ENCODE measurements around the gene PARD6A. TPM values are rescaled to one million over a fixed set of nuclear protein-coding genes. Genes with fewer than 3 reads are reported as not detected.

The PARD6A gene
- total RNA-seq, 4 donors from 2014 or later = 2.3 to 4.3 (median 3.4) TPM

DNA sequence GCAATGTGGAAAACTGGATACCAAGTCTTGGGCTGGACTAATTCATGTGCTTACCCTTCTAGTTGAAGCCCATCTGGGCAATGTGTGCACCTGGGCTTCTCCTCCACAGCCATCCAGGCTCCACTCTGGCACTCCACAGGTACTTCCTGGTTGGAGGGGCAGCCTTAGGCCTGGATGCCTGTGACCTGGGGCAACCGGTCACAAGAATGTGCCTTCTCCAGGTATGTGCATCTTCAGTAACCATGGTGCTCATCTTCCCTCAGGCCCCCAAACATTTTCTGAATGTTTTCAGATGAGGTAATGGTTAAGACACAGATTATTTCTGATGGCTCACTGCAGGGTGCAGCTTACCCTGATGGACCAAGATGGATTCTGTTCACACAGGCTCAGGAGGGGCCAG lies 17.0 kb downstream of the PARD6A start:
- Histone ChIP-seq H3K27me3 (no peaks in the 10 kb centered on the region), H3K4me3 (no peak overlapping the region), H3K4me1 (peaks cover 44% of the 10 kb centered on the region), H3K9me3 (no peaks in the 10 kb centered on the region), H3K27ac (no peak overlapping the region), H3K36me3 (peaks cover 10% of the 10 kb centered on the region)
- TF ChIP-seq EP300 (IDR thresholded peaks at IDR 0.05) (no peak), POLR2AphosphoS5 (IDR thresholded peaks at IDR 0.05) (no peak), POLR2A (IDR thresholded peaks at IDR 0.05) (no peak)
- TF ChIP-seq, protein P1, sequence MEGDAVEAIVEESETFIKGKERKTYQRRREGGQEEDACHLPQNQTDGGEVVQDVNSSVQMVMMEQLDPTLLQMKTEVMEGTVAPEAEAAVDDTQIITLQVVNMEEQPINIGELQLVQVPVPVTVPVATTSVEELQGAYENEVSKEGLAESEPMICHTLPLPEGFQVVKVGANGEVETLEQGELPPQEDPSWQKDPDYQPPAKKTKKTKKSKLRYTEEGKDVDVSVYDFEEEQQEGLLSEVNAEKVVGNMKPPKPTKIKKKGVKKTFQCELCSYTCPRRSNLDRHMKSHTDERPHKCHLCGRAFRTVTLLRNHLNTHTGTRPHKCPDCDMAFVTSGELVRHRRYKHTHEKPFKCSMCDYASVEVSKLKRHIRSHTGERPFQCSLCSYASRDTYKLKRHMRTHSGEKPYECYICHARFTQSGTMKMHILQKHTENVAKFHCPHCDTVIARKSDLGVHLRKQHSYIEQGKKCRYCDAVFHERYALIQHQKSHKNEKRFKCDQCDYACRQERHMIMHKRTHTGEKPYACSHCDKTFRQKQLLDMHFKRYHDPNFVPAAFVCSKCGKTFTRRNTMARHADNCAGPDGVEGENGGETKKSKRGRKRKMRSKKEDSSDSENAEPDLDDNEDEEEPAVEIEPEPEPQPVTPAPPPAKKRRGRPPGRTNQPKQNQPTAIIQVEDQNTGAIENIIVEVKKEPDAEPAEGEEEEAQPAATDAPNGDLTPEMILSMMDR (IDR thresholded peaks at IDR 0.05) = no peak
- DNase-seq (ENCODE audit: low spot score in 2 of 2) = no peak
- whole genome bisulfite sequencing = 91% methylated on average over 1 of the region's 1 CpG

- Histone ChIP-seq H3K36me3 (peaks cover 10% of the 10 kb centered on the region), H3K9me3 (no peaks in the 10 kb centered on the region), H3K4me1 (peaks cover 37% of the 10 kb centered on the region), H3K27me3 (no peaks in the 10 kb centered on the region), H3K27ac (no peak overlapping the region), H3K4me3 (no peak overlapping the region)
- TF ChIP-seq, protein P1 (IDR thresholded peaks at IDR 0.05) = no peak
- TF ChIP-seq EP300 (IDR thresholded peaks at IDR 0.05) (no peak), POLR2AphosphoS5 (IDR thresholded peaks at IDR 0.05) (no peak), POLR2A (IDR thresholded peaks at IDR 0.05) (no peak)
- WGBS = 73% methylated on average over 12 of the region's 12 CpGs
- DNase-seq (ENCODE audit: low spot score in 2 of 2) = no peak
Observed at GRCh38 chr16:67678354-67679023, 17.7 kb downstream of the PARD6A start.

- TF ChIP-seq POLR2A (IDR thresholded peaks at IDR 0.05) (no peak), POLR2AphosphoS5 (IDR thresholded peaks at IDR 0.05) (no peak), EP300 (IDR thresholded peaks at IDR 0.05) (no peak)
- TF ChIP-seq, protein P1 (IDR thresholded peaks at IDR 0.05) = no peak
- peaks cover 14% of the 10 kb centered on the region for H3K36me3 ChIP-seq
- no peak overlapping the region for H3K4me3 ChIP-seq
- peaks cover 37% of the 10 kb centered on the region for H3K4me1 ChIP-seq
- WGBS = 93% methylated on average over 10 of the region's 10 CpGs
- H3K9me3 ChIP-seq = no peaks in the 10 kb centered on the region
- H3K27me3 ChIP-seq = no peaks in the 10 kb centered on the region
- no peak overlapping the region for H3K27ac ChIP-seq
- DNase-seq (ENCODE audit: low spot score in 2 of 2) = no peak
Observed at GRCh38 chr16:67679935-67680897, 19.5 kb downstream of the PARD6A start.

DNA sequence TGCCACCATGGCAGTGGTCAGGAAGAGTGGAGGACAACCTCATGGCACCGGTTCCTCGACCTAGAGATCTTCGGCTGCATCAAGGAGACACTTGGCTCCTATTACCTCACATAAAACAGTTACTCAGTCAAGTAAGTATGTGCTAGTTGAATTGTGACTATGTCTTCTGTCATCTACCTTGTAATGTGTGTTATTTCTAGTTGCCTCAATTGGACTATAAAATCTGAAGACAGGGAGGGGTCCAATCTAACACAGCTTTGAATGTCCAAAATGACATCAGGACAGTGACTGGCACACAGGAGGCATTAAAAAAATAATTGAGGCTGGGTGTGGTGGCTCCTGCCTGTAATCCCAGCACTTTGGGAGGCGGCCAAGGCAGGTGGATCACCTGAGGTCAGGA lies 23.0 kb downstream of the PARD6A start:
- no peak overlapping the region for H3K4me3 ChIP-seq
- no peak for TF ChIP-seq POLR2A (IDR thresholded peaks at IDR 0.05)
- TF ChIP-seq EP300 (IDR thresholded peaks at IDR 0.05) = no peak
- TF ChIP-seq, protein P1 (IDR thresholded peaks at IDR 0.05) = no peak
- TF ChIP-seq POLR2AphosphoS5 (IDR thresholded peaks at IDR 0.05) = no peak
- no peaks in the 10 kb centered on the region for H3K27me3 ChIP-seq
- H3K9me3 ChIP-seq = no peaks in the 10 kb centered on the region
- H3K27ac ChIP-seq = no peak overlapping the region
- 74% methylated on average over 4 of the region's 4 CpGs for WGBS
- peaks cover 28% of the 10 kb centered on the region for H3K4me1 ChIP-seq
- H3K36me3 ChIP-seq = peaks cover 13% of the 10 kb centered on the region
- no peak for DNase-seq (ENCODE audit: low spot score in 2 of 2)
